HG03558 (cell line): Measurements from ENCODE around the gene NRG3.
"Not testable (repeated sequence)": the region's sequence is repeated elsewhere in the genome, so short reads cannot be mapped to it uniquely, and the experiment has no call there.

Experiments
- ATAC-seq: cut with Tn5 transposase; IDR thresholded peaks from one replicate; pipeline ENCODE4 v1.9.1; 2021; ENCODE audit warnings: moderate number of reproducible peaks; ENCODE audit not compliant: unreplicated experiment; ENCODE audit errors: extremely low read depth

Gene NRG3

DNA sequence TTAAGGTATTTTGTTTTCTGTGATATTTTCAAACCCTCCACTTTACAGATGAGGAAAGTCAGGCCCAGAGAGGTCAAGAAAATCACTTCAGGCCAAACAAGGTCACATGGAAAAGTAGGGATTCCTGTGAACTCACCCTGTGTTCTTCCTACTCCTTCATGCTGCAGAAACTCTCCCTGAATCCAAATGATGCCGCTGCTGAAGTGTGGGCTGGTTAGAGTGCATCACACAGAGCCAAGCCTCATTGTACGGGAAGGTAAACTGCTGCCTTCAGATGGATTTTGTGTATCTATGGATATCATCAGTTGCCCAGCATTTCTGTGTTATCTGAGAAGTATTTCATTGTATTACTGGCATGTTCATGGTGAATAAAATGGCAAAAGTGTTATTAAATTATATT, 75.4 kb downstream of the NRG3 start:
- no peak for ATAC-seq

DNA sequence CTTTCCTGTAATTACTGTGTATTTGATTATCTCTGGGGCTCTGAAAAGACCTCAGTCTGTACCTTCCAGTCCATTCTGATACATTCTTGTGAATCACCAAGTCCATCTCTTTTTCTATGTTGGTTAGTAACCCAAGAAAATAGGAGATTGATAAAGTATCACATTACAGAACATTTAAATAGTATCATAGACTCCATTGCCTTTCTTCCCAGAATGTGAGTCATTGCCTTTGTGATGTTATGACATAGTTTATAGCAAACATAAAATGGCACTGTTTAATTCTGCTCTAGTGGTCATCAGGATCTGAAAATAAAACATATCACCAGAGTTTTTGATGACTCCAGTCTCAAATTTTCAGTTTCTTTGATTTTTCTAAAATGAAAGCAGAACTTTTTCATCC, 78.4 kb downstream of the NRG3 start:
- ATAC-seq = no peak

DNA sequence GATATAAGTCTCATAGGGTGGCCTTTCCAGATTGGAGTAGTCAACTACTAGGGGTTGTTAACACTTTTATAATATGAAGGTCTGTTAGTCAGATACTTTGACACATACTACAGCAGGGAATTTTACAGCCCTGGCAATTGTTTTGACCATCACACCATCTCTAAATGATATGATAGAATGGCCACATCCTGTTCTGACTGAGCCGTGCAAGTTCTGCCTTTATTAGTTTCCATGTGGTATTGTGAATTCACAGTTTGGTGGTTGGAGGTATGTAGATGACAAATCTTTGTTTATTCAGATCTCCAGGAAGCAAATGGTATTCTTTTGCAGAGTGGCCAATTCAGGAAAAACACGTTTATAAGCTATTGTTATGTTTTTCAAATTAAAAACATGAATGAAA, 83.0 kb downstream of the NRG3 start:
- ATAC-seq = no peak

DNA sequence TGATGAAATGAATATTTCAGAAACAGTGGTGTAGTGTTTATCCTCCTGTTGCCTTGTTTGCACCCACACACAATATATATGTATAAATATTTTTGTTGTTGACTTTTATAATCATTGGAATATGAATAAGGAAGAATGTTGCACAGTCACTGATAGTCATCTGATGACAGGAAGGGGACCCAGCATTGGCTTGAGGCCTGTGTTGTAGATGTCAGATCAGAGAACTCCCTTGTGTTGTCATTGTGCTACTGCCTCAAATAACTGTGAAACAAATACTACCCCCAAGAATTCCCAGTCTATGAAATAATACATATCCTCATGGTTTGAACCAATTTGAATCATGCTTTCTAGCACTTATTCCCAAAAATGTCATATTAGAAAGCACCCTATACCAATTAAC, 84.0 kb downstream of the NRG3 start:
- no peak for ATAC-seq

DNA sequence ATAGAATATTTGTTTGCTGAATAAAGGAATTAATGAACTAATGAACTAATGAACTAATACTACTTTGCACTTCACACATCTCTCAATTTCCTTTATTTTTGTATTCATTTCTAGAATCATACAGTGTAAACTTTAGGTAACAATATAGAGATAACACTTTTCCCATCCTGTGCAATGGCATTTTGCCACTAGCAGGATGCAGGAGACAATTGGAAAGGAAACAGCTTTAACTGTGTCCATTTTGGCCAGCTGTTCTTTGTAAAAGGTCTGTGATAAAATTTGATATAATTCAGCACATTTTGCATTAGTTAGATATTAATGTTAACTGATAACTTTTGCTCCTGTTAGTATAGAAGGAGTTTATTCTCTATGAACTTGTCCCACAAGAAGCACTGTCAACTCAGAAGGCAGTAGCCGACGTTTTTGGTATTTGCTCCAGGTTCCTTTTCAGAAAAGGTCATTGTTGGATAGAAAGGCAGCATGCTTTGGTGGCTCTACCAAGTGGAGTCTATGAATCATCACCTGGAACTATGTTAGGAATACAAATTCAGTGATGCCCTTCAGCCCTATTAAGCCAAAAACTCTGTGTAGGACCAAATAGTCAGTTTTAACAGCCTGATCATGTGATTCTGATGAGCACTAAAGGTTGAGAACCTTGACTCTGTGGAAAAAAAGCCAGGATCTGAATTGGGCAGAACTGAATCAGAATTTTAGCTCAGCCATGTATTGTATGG, 86.6 kb downstream of the NRG3 start:
- ATAC-seq = no peak

DNA sequence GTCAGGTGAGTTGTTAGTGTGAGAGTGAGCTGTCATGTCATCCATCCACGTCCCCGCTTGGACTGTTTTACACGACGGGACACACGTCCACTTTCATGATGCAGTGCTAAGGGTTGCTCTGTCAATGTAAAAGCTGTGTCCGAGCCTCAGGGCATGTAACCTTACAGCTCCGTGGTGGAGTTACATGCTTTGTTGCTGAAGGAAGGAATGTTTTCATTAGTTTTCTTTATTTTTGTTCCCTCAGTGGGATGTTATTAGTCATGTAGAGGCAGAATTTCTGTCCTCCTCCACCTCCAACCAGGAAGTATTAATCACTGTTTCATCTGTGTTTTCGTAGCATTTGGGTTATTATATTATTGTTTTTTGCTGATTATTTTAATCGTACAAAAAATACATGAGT, 88.6 kb downstream of the NRG3 start:
- no peak for ATAC-seq

DNA sequence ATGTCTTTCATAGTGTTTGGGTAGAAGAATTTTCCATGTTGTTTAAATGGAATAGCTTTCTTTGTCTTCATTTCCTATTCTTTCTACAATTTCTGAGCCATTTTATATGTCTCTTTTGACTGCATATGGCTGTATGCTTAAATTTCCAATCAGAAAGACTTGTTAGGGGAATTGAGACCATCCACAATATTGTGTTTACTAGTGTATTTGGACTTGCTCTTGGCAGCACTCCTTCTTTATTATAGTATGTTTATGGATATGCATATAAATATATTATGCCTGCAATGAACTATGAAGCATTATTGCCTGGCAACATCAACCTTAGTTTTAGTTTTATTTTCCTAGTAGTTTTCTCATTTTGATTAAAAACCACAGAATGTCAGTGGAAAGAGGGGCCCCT, 92.7 kb downstream of the NRG3 start:
- ATAC-seq = no peak

DNA sequence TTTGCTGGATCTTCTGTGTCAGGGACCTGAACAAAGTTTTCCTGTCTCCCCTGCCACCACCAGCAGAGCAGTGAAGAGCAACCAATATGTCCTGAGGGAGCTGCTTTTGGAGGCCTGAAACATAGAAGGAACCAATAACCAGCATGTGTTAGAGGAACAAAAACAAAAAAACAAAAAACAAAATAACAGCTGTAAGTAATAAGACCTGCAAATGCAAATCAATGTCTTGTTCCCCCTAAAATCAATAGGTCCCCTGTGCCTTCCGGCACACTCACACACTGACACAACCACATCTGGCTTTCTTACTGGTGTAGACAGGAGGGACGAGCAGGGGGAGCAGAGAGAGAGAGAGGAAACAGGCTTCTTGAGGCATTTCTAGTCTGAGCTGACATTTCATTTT, 94.1 kb downstream of the NRG3 start:
- ATAC-seq = no peak

DNA sequence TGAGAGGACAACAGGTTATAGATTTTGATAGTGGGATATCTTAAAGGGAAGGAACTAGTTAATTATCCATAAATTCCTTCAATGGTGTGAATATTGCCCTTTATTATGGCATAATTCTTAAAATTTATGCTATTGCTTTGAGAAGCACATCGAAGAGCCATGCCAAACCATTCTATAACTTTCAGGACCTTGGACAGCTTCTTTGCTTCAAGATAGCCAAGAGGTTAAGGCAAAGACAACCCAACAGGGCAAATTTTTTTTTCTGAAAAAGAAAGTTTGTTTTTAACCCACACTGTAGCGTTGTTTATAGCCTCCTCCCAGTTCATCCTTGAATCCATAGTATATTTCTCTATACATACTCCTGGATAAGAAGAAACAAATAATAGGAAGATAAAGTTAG, 103.2 kb downstream of the NRG3 start:
- ATAC-seq = no peak

DNA sequence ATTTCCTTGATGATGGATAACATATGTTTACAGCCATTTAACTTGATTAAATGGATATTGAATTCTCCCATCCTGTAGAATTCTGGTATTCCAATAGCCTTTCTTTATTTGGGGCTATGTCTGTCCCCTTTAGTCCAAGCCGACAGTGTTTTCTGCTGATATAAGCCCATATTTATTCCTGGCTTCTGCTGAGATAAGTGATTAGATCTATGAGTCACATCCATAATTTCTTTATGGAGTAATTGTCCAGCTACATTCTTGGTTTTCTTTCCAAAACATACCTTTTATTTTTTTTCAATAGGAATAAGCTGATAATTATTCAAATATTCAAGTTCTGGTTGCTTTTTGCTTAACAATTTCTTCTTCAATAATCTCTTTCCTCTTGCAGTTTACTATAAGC, 106.7 kb downstream of the NRG3 start:
- ATAC-seq = no peak

DNA sequence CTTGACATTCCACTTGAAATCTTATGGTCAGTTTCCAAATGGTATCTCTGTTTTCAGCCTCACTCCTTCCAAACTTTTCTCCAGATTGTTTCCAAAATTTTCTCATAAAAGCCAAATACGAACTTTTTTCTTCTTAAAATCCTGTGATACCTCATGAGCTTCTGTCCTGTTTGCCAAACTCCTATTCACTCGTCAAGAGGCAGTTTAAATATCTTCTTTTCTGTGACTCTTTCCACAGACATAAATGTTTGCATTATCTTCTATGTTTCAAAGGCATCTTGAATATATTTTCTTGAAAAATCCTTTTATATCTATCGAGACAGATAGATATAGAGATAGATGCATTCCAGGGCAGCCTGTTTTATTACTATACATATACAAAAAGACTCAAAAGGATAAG, 109.4 kb downstream of the NRG3 start:
- no peak for ATAC-seq

DNA sequence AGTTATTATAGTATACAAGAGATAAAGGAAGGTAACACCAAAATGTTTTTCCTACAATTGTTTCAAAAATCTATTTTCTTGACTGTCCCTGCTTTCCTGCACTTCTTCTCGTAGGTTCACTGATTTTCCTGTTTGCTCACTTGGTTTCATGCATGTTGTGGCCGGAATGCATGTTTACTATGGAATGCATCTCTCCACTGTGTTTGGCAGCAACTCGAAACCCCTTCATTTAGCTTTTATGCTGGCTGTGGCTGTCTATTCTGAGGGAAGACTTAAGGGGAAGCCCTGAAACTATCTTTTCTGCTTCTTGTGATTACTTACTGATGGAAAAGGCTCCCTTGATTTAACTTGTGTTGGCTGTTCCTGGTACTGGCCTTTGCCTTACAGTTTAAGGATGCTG, 120.3 kb downstream of the NRG3 start:
- no peak for ATAC-seq

DNA sequence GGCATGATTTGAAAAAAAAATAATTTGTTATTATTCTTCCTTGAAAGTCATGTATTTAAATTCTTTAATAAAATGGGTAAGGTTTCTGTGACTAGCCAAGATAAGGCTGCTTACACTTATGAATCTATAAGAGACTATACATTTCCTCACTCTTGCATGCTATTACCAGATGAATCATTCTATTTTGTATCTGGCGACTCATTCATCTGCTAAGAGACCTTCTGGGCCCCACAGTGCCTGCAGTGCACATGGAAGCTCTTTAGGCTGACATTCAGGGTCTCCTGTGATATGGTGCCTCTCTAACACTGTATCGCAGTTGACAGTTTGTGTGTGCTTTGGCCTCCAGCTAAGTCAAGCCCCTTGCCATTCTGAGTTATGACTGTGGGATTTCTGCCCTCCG, 121.9 kb downstream of the NRG3 start:
- ATAC-seq = no peak

DNA sequence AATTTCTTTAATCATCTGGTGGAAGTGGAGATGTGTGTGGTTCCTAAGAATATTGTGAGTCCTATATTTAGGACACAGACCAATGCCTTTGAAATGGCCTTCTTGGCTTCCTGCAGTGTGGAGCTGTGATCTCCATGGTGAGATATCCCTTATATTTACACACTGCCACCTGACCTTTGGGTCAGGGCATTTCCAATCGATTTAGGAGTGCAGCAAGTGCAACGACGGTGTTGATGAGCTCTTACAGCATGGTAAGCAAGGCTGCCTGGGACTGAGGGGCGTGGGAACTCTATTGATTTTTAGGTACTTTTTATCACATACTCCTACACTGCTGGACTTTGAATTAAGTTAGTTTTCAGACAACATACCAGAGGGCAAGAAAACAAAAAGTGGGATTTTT, 146.0 kb downstream of the NRG3 start:
- ATAC-seq = no peak

DNA sequence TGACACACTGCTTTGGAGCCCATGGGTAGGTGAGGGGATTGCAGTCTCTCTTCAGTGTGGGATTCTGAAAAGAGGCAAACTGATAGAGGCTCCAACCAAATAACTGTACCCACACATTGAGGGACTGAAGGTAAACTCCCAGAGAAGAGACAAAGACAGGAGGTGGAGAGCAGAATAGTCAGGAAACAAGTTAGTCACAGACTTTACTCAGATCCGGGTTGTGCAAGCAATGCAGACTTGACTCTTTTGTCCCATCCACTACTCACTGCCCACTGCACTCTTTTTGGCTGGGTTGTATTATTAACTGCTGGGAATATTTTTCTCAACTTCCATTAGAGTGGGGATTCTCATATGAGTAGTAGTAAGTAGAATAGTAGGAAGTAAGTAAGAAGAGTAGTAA, 152.7 kb downstream of the NRG3 start:
- no peak for ATAC-seq

DNA sequence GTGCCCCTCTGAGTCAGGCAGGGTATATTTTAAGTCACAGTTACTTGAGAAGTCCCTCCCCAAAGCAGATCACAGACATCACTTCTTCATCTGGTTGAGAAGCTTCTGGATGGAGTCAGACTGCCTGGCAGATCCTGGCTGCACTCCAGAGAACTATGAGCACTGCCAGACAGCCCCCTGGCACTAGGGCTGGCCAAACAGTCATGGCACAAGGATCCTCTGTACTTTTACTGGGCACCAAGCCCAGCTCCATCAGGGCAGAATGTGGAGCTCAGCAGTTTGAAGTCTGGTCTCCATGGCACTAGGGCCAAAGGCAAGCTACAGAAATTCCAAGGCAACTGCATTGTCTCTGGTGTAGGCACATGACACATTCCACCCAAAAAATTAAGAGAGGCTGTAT, 162.1 kb downstream of the NRG3 start:
- no peak for ATAC-seq

DNA sequence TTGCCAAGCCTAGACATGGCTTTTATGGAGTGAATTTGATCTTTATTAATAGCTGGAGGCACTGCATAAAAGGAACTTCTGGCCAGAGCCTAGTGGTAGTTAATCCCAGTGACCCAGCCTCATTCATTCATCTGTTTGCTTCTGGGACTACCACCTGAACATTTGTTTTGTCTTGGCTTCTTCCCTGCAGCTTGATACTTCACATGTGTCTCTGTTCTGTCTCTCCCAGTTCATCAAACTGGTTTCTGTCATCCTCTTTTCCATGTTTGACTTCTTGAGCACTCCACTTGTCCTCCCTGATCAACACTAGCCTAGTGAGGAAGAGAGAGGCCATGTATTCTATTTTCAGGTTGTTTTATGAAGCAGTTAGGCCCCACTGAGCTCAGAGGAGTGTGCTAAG, 163.6 kb downstream of the NRG3 start:
- no peak for ATAC-seq

DNA sequence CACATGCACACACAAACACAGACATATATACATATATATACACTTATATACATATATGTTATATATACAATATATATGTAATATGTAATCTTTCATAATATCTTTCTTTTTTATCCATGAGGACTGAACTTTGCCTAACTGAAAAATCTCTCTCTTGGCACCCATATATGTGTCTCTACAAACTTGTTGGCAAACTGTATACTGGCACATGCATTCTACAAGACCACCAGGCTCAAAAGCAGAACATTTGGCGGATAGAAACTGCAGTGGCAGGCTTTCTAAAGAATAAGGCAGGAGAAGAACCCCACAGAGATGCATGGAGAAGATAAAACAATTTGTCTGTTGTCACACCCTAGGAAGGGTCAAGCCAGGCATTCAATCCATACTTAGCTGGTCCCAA, 165.3 kb downstream of the NRG3 start:
- ATAC-seq = no peak

DNA sequence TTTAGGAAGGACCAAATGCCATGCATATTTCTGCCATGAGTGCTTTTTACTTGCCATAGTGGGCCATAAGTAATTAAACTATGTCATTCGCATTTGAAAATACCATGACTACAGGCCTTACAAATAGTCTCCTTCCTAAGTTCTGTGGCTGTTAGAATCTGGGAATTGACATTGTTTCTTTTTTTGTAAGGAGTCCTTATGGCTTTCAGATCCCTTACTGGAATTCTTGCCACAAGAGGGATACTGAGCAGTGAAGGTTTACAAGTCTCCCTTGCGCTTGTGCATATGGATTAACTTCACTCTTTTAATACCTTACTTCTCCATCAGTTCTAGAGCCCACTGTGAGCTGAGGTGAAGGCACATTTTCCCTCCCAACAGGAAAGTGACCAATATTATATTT, 166.0 kb downstream of the NRG3 start:
- no peak for ATAC-seq

DNA sequence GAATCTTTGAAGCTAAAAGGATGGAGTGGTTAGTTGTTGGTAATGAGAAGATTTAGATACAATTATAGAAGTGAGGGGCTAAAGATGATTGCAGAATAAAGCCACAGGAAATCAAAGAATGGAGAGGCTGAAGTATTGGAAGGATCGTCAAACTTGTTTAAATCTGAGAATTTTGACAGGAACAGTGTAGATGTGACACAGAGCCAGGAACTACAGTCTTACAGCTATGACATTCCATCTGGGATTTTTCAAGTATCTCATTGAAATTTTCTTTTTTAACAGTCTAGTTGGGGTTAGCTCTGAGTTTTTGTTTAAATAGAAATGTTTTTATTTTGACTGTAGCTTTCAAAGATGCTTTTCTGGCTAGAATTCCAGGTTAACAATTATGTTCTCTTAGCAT, 181.4 kb downstream of the NRG3 start:
- no peak for ATAC-seq

DNA sequence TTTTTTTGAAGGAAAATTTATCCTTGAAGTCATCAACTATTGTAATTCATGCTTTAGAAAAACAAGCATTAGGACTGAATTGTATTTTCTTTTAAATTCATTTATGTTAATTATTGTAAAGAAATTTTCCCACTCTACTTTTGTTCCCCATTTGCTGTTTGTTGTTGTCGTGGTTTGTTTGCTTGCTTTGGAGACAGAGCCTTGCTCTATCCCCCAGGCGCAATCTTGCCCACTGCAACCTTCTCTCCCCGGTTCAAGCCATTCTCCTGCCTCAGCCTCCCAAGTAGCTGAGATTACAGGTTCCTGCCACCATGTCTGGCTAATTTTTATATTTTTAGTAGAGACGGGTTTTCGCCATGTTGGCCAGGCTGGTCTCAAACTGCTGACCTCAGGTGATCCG, 192.2 kb downstream of the NRG3 start:
- ATAC-seq = not testable (repeated sequence)

DNA sequence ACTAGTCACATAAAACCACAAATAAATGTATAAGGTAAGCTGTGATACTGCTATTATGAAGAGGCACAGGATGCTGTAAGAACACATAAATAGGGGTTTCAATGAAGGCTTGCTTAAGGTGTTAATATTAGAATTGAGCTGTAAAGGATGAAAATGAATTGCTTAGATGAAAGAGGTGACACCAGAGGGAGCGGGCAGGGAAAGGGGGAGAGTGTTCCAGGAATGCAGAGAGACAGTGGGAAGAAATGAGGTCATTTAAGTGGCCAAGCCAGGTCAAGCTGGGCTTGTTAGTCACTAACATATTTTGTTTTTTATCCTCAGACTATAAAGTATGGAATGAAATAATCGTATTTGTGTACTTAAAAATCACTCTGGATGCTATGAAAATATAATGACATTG, 193.5 kb downstream of the NRG3 start:
- ATAC-seq = no peak

DNA sequence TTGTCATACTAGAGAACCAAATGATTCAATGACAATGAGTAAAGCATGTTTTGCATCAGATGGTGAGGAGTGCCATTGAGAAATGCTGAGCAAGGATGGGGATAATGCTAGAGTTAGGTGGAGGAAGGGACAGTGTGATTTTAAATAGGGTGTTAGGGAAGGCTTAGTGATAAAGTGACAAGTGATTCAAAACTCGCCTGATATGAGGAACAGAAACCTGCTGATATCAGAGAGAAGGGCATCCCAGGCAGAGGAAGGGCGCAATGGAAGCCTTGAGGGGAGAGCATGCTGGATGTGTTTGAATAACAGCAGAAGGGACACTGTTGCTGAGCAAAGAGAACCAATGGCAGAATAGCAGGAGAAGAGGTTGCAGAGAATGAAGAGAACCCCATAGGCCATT, 196.2 kb downstream of the NRG3 start:
- no peak for ATAC-seq
